Duodenal mucosa (tissue), 2 donors: Measurements from ENCODE around the gene RCCD1.

Source experiments
- H3K27ac ChIP-seq: one replicate; pipeline ENCODE4 v1.7.0; 2013; ENCODE audit warnings: low read depth, low read length
- H3K27me3 ChIP-seq, 2 donors: one replicate each; pipeline ENCODE4 v1.7.0; 2013; ENCODE audit warnings: low read length in 2 of 2, control low read depth in 1 of 2; ENCODE audit not compliant: insufficient read depth in 2 of 2, control insufficient read depth in 1 of 2
- H3K36me3 ChIP-seq, 2 donors: one replicate each; pipeline ENCODE4 v1.7.0; 2013; ENCODE audit warnings: low read length in 2 of 2, control low read depth in 1 of 2; ENCODE audit not compliant: insufficient read depth in 2 of 2, control insufficient read depth in 1 of 2
- H3K4me1 ChIP-seq, 2 donors: one replicate each; pipeline ENCODE4 v1.7.0; 2013; ENCODE audit warnings: low read length in 2 of 2, control low read depth in 1 of 2; ENCODE audit not compliant: insufficient read depth in 2 of 2, control insufficient read depth in 1 of 2
- H3K4me3 ChIP-seq, 2 donors: one replicate each; pipeline ENCODE4 v1.7.0; 2013; ENCODE audit warnings: low read length in 2 of 2, low read depth in 1 of 2
- H3K9ac ChIP-seq, 2 donors: one replicate each; pipeline ENCODE4 v1.7.0; 2013; ENCODE audit warnings: low read length in 2 of 2, low read depth in 1 of 2
- H3K9me3 ChIP-seq, 2 donors: one replicate each; pipeline ENCODE4 v1.7.0; 2013; ENCODE audit warnings: low read length in 2 of 2, control low read depth in 1 of 2; ENCODE audit not compliant: control insufficient read depth in 1 of 2

Gene RCCD1

DNA sequence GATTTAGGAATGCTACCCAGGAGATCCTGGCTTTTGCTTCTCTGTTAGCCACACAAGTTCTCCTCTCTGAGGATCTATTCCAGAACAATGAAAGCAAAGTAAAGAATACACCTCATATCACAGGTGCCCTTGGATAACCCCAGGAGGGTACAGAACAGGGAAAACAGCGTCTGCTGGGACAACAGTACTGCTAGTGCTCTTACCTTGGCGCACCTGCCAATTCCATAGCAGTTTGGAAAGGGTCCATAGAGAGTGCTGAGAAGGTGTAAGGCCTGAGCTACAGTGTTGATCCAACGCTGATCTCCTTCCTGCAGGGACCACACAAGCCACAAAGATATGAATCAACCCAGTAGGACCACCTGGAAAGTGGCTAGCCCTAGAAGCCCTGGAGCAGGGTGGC is 52.6 kb downstream of the RCCD1 start:
- Histone ChIP-seq H3K4me3 (no peak overlapping the region), H3K9me3 (no peaks in the 10 kb centered on the region), H3K27me3 (no peaks in the 10 kb centered on the region), H3K27ac (no peak overlapping the region), H3K9ac (no peak overlapping the region), H3K36me3 (peaks cover 33 to 70% of the 10 kb centered on the region in 2 donors), H3K4me1 (no peaks in the 10 kb centered on the region)
